HEK293T (cell line): ENCODE measurements around the gene ZNF546.

ENCODE experiments used
- ARNT ChIP-seq: fragments of 450-650 bp; IDR thresholded peaks from 2 replicates; pipeline ENCODE4 v1.6.1; 2017; ENCODE audit warnings: mild to moderate bottlenecking
- BHLHE40 ChIP-seq: fragments of 450-650 bp; IDR thresholded peaks from 2 replicates; pipeline ENCODE4 v1.6.1; 2016; ENCODE audit warnings: mild to moderate bottlenecking, moderate library complexity, borderline replicate concordance
- FOXK2 ChIP-seq: fragments of 450-650 bp; IDR thresholded peaks from 2 replicates; pipeline ENCODE4 v1.6.1; 2016; ENCODE audit warnings: mild to moderate bottlenecking
- FOXM1 ChIP-seq: fragments of 450-650 bp; IDR thresholded peaks from 2 replicates; pipeline ENCODE4 v1.6.1; 2017; ENCODE audit warnings: mild to moderate bottlenecking, borderline replicate concordance
- NFRKB ChIP-seq: fragments of 450-650 bp; IDR thresholded peaks from 2 replicates; pipeline ENCODE4 v1.6.1; 2016; ENCODE audit warnings: mild to moderate bottlenecking, moderate library complexity
- SP1 ChIP-seq: fragments of 450-650 bp; IDR thresholded peaks from 2 replicates; pipeline ENCODE4 v1.6.1; 2017
- SUZ12 ChIP-seq: fragments of 450-650 bp; IDR thresholded peaks from 2 replicates; pipeline ENCODE4 v1.6.1; 2016; ENCODE audit warnings: mild to moderate bottlenecking
- TARDBP ChIP-seq: fragments of 450-650 bp; IDR thresholded peaks from 2 replicates; pipeline ENCODE4 v1.6.1; 2016
- ZNF384 ChIP-seq: fragments of 450-650 bp; IDR thresholded peaks from 2 replicates; pipeline ENCODE4 v1.6.1; 2016

GRCh38 chr19:40013991-40014390, 17.1 kb downstream of the ZNF546 start:
- TF ChIP-seq FOXM1 (no peak), ARNT (no peak), SP1 (no peak), SUZ12 (no peak), FOXK2 (no peak), TARDBP (no peak), ZNF384 (no peak), NFRKB (no peak), BHLHE40 (no peak)
